RKO (cell line): ENCODE results near the gene USF3.

Experiments used
- DNase-seq: peaks from one replicate; pipeline ENCODE4 v3.0.0-alpha.2; 2016; ENCODE audit warnings: low spot score

The USF3 gene

GRCh38 chr3:113698213-113698742, 1.8 kb upstream of the USF3 start:
- no peak for DNase-seq

GRCh38 chr3:113697500-113698090, 1.2 kb upstream of the USF3 start:
- peak; percentile 31 for DNase-seq

GRCh38 chr3:113696658-113697499, 437 bp upstream of the USF3 start:
- DNase-seq: peak; percentile 99

- DNase-seq: no peak
These were observed 1.0 kb downstream of the USF3 start for GRCh38 chr3:113695431-113695785.

GRCh38 chr3:113690482-113690881, 6.0 kb downstream of the USF3 start:
- DNase-seq: no peak

- DNase-seq: no peak
These were observed 10.3 kb downstream of the USF3 start for GRCh38 chr3:113685956-113686721.

GRCh38 chr3:113685124-113685523, 11.3 kb downstream of the USF3 start:
- no peak for DNase-seq

- no peak for DNase-seq
These were observed 12.1 kb downstream of the USF3 start for GRCh38 chr3:113684271-113684819.

- DNase-seq: no peak
These were observed 17.7 kb downstream of the USF3 start for GRCh38 chr3:113678773-113679172.

- no peak for DNase-seq
These were observed 18.7 kb downstream of the USF3 start for GRCh38 chr3:113677737-113678136.

- DNase-seq: no peak
These were observed 20.2 kb downstream of the USF3 start for GRCh38 chr3:113676261-113676660.

GRCh38 chr3:113673593-113673992, 22.8 kb downstream of the USF3 start:
- no peak for DNase-seq

GRCh38 chr3:113668015-113668414, 28.4 kb downstream of the USF3 start:
- no peak for DNase-seq

- no peak for DNase-seq
These were observed 31.8 kb downstream of the USF3 start for GRCh38 chr3:113664523-113665094.

GRCh38 chr3:113663761-113664160, 32.7 kb downstream of the USF3 start:
- no peak for DNase-seq

GRCh38 chr3:113663324-113663750, 33.1 kb downstream of the USF3 start:
- no peak for DNase-seq

GRCh38 chr3:113662824-113663223, 33.6 kb downstream of the USF3 start:
- DNase-seq: no peak

- DNase-seq: no peak
These were observed 35.5 kb downstream of the USF3 start for GRCh38 chr3:113660896-113661295.

GRCh38 chr3:113660458-113660857, 36.0 kb downstream of the USF3 start:
- no peak for DNase-seq

- DNase-seq: no peak
These were observed 36.4 kb downstream of the USF3 start for GRCh38 chr3:113659996-113660395.

GRCh38 chr3:113659101-113659541, 37.3 kb downstream of the USF3 start:
- no peak for DNase-seq

- no peak for DNase-seq
These were observed 38.3 kb downstream of the USF3 start for GRCh38 chr3:113658107-113658506.
